HG02970 (cell line): ENCODE measurements around the gene AUH.
"Not testable (repeated sequence)": the region's sequence is repeated elsewhere in the genome, so short reads cannot be mapped to it uniquely, and the experiment has no call there.

Experiments
- ATAC-seq: cut with Tn5 transposase; IDR thresholded peaks from one replicate; pipeline ENCODE4 v1.9.1; 2021; ENCODE audit warnings: mild to moderate bottlenecking, moderate library complexity, moderate number of reproducible peaks; ENCODE audit not compliant: unreplicated experiment, low FRiP score

The AUH gene

GRCh38 chr9:91382298-91382697 is 20.6 kb upstream of the AUH start:
- ATAC-seq = no peak

- no peak for ATAC-seq
Measured at GRCh38 chr9:91379426-91379825, 17.7 kb upstream of the AUH start.

- no peak for ATAC-seq
Measured at GRCh38 chr9:91378695-91379127, 17.0 kb upstream of the AUH start.

- ATAC-seq = not testable (repeated sequence)
Measured at GRCh38 chr9:91378054-91378453, 16.3 kb upstream of the AUH start.

- no peak for ATAC-seq
Measured at GRCh38 chr9:91376239-91376638, 14.5 kb upstream of the AUH start.

- ATAC-seq = no peak
Measured at GRCh38 chr9:91374939-91375338, 13.2 kb upstream of the AUH start.

- no peak for ATAC-seq
Measured at GRCh38 chr9:91371894-91372293, 10.2 kb upstream of the AUH start.

GRCh38 chr9:91370006-91370405 is 8.3 kb upstream of the AUH start:
- ATAC-seq = not testable (repeated sequence)

GRCh38 chr9:91364702-91365101 is 3.0 kb upstream of the AUH start:
- ATAC-seq = no peak

- ATAC-seq = no peak
Measured at GRCh38 chr9:91364005-91364404, 2.3 kb upstream of the AUH start.

GRCh38 chr9:91362051-91362611 is 413 bp upstream of the AUH start:
- ATAC-seq = no peak

- no peak for ATAC-seq
Measured at GRCh38 chr9:91360551-91361290, 997 bp downstream of the AUH start.

- ATAC-seq = no peak
Measured at GRCh38 chr9:91359734-91360470, 1.8 kb downstream of the AUH start.

GRCh38 chr9:91359083-91359482 is 2.6 kb downstream of the AUH start:
- ATAC-seq = no peak

- no peak for ATAC-seq
Measured at GRCh38 chr9:91354881-91355280, 6.8 kb downstream of the AUH start.

- ATAC-seq = no peak
Measured at GRCh38 chr9:91349115-91349555, 12.6 kb downstream of the AUH start.

- ATAC-seq = no peak
Measured at GRCh38 chr9:91348191-91348807, 13.4 kb downstream of the AUH start.

- no peak for ATAC-seq
Measured at GRCh38 chr9:91347377-91347776, 14.3 kb downstream of the AUH start.

- ATAC-seq = no peak
Measured at GRCh38 chr9:91346644-91347043, 15.1 kb downstream of the AUH start.

GRCh38 chr9:91345978-91346377 is 15.7 kb downstream of the AUH start:
- no peak for ATAC-seq

GRCh38 chr9:91342575-91342974 is 19.1 kb downstream of the AUH start:
- no peak for ATAC-seq
